GM12878 (cell line): ENCODE measurements around the gene ARGLU1. TPM values are rescaled to one million over a fixed set of nuclear protein-coding genes. Genes with fewer than 3 reads are reported as not detected.

Source experiments
- ATAC-seq: fragments of 200-7000 bp; cut with Tn5 transposase; 3 replicates; pipeline ENCODE4 v1.9.1; 2020; ENCODE audit warnings: mild to moderate bottlenecking, moderate library complexity
- BruUV-seq: library from RNA; stranded (reverse); fragments of 400-500 nt; replicated peaks from 2 replicates; lab custom pipeline; 2021; lab: Mats Ljungman, UMichigan
- CTCF ChIA-PET: fragments of 300-600 bp; sonication (Branson Sonifier 250); formaldehyde crosslinking; extraction: SDS; loops from one replicate; lab custom pipeline; 2021; ENCODE audit warnings: inconsistent platforms; lab: Yijun Ruan, JAX
- POLR2A ChIA-PET: fragments of 350-600 bp; formaldehyde crosslinking; extraction: SDS; loops from one replicate; lab custom pipeline; 2021; ENCODE audit warnings: inconsistent platforms; lab: Charles Lee
- RAD21 ChIA-PET: fragments of 300-600 bp; sonication (Branson Sonifier 250); formaldehyde crosslinking; loops from one replicate; lab custom pipeline; 2023; ENCODE audit warnings: antibody characterized with exemption; ENCODE audit not compliant: unreplicated experiment; lab: Charles Lee
- SMC1A ChIA-PET: fragments of 300-600 bp; sonication (Branson Sonifier 250); formaldehyde crosslinking; loops from one replicate; lab custom pipeline; 2023; ENCODE audit not compliant: unreplicated experiment, uncharacterized antibody; lab: Charles Lee
- DNase-seq: peaks from one replicate; pipeline ENCODE4 v3.0.0-alpha.2; 2011; ENCODE audit warnings: low read depth, low spot score
- FAIRE-seq: peaks from 3 replicates; lab custom pipeline; 2011; peaks lifted over from hg19 to GRCh38; lab: Jason Lieb, UNC
- H2AFZ ChIP-seq: 2 replicates; pipeline ENCODE4 v1.6.0; 2011; ENCODE audit warnings: low read depth, low read length, control low read depth; ENCODE audit not compliant: control insufficient read depth
- H3K27ac ChIP-seq: 2 replicates; pipeline ENCODE4 v1.5.1; 2011; ENCODE audit warnings: control low read depth; ENCODE audit not compliant: control insufficient read depth, insufficient read depth
- H3K27me3 ChIP-seq, 2 experiments: replicated peaks in 1 of 2; 2 replicates each; pipeline versions ENCODE4 v1.6.0 to v1.6.1; 2011; ENCODE audit warnings: low read length in 1 of 2; ENCODE audit not compliant: control insufficient read depth in 2 of 2, insufficient read depth in 2 of 2
- H3K36me3 ChIP-seq, 2 experiments: 2 replicates each; pipeline ENCODE4 v1.5.1; 2011; ENCODE audit warnings: low read length in 1 of 2; ENCODE audit not compliant: control insufficient read depth in 2 of 2, insufficient read depth in 2 of 2
- H3K4me1 ChIP-seq: 2 replicates; pipeline ENCODE4 v1.6.1; 2011; ENCODE audit warnings: mild to moderate bottlenecking, low read length, moderate library complexity, mixed read lengths; ENCODE audit not compliant: control insufficient read depth, insufficient read depth
- H3K4me2 ChIP-seq: 2 replicates; pipeline ENCODE4 v1.6.0; 2011; ENCODE audit warnings: control low read depth; ENCODE audit not compliant: control insufficient read depth, insufficient read depth
- H3K4me3 ChIP-seq: fragments of 200-600 bp; sonication (generic); 2 replicates; pipeline ENCODE4 v1.5.1; 2016
- H3K79me2 ChIP-seq: 2 replicates; pipeline ENCODE4 v1.6.0; 2011; ENCODE audit warnings: low read length; ENCODE audit not compliant: control insufficient read depth, insufficient read depth
- H3K9ac ChIP-seq: 2 replicates; pipeline ENCODE4 v1.8.0; 2011; ENCODE audit warnings: low read length, control low read depth, mixed read lengths; ENCODE audit not compliant: control insufficient read depth, insufficient read depth
- H3K9me3 ChIP-seq: replicated peaks from 3 replicates; pipeline ENCODE4 v1.5.1; 2011; ENCODE audit warnings: mild to moderate bottlenecking, low read length; ENCODE audit not compliant: control insufficient read depth, insufficient read depth
- H4K20me1 ChIP-seq: 2 replicates; pipeline ENCODE4 v1.6.0; 2011; ENCODE audit not compliant: control insufficient read depth, insufficient read depth
- CEBPB ChIP-seq, 2 experiments: fragments of 150-350 bp in 1 of 2; IDR thresholded peaks; 2 replicates each; pipeline ENCODE4 v1.6.1; 2012 to 2014; ENCODE audit warnings: low read depth in 2 of 2, low read length in 2 of 2, borderline replicate concordance in 1 of 2, inconsistent platforms in 1 of 2
- HDAC2 ChIP-seq: fragments of 200-600 bp; sonication (generic); IDR thresholded peaks from 2 replicates; pipeline ENCODE4 v1.6.1; 2017
- IKZF2 ChIP-seq, 2 experiments: fragments of 450-650 bp; IDR thresholded peaks; 2 replicates each; pipeline ENCODE4 v1.6.1; 2017; ENCODE audit warnings: mild to moderate bottlenecking in 2 of 2, moderate library complexity in 2 of 2
- JUND ChIP-seq: IDR thresholded peaks from 2 replicates; pipeline ENCODE4 v1.6.1; 2012; ENCODE audit warnings: low read depth, mild to moderate bottlenecking, low read length, improper control_type of control experiment, moderate library complexity
- MEF2A ChIP-seq: IDR thresholded peaks from 2 replicates; pipeline ENCODE4 v1.6.1; 2011; ENCODE audit warnings: low read depth, mild to moderate bottlenecking, low read length, moderate library complexity; ENCODE audit not compliant: insufficient read depth
- NR2C1 ChIP-seq: fragments of 450-650 bp; IDR thresholded peaks from 2 replicates; pipeline ENCODE4 v1.6.1; 2017; ENCODE audit warnings: antibody characterized with exemption, mild to moderate bottlenecking, moderate library complexity
- POLR2AphosphoS5 ChIP-seq: IDR thresholded peaks from 2 replicates; pipeline ENCODE4 v1.6.1; 2011; ENCODE audit warnings: mild to moderate bottlenecking, low read length, inconsistent platforms
- SMAD1 ChIP-seq: fragments of 450-650 bp; IDR thresholded peaks from 2 replicates; pipeline ENCODE4 v1.6.1; 2018; ENCODE audit warnings: mild to moderate bottlenecking, low read depth; ENCODE audit not compliant: partially characterized antibody
- TCF3 ChIP-seq: IDR thresholded peaks from 2 replicates; pipeline ENCODE4 v1.6.1; 2012; ENCODE audit warnings: low read depth, mild to moderate bottlenecking, low read length, borderline replicate concordance; ENCODE audit not compliant: insufficient read depth
- ZNF274 ChIP-seq: IDR thresholded peaks from one replicate; pipeline ENCODE4 v1.8.0; 2011; ENCODE audit not compliant: insufficient read length, insufficient read depth
- WGBS: methylation state at CpG from one replicate; pipeline ENCODE4 v1.1.6; 2016; ENCODE audit warnings: low lambda C conversion rate; ENCODE audit not compliant: insufficient replicate concordance, insufficient coverage; ENCODE audit errors: missing lambda C conversion rate; 5-methylcytosine and 5-hydroxymethylcytosine counted together
- in situ Hi-C: fragments of 300-500 bp; cut with MboI; formaldehyde crosslinking; loops from 9 replicates; pipeline ENCODE4 v1.14.3; 2018; ENCODE audit warnings: mixed read lengths
- intact Hi-C: fragments of 100-400 bp; cut with micrococcal nuclease; formaldehyde crosslinking; loops from one replicate; pipeline ENCODE4 v1.14.2; 2022; ENCODE audit not compliant: unreplicated experiment
- polyA plus RNA-seq, 11 experiments: library from polyadenylated mRNA; depleted of rRNA in 4 of 11; unstranded in 6 of 11; stranded (reverse) in 5 of 11; fragments of >200 nt; fragmentation: Nextera tagmentation in 4 of 11; fragmentation: Illumina TruSeq in 1 of 11; extraction: Ambion mirVana in 4 of 11; extraction: Trizol in 1 of 11; gene quantifications; 1 replicate in 1 of 11; 2 replicates in 10 of 11; pipeline versions ENCODE4 v1.2.1 to v1.2.3, GENCODE V29; 2011 to 2016; ENCODE audit warnings: inconsistent platforms in 2 of 11, missing spikeins in 2 of 11, low read depth in 1 of 11
- total RNA-seq, 4 experiments: library from RNA; depleted of rRNA in 3 of 4; stranded (reverse); fragments of >200 nt in 3 of 4; fragmentation: Illumina TruSeq in 1 of 4; extraction: Trizol in 1 of 4; gene quantifications; 2 replicates each; pipeline versions ENCODE4 v1.2.1 to v1.2.3, GENCODE V29; 2013 to 2021
- TF ChIP-seq, protein P1 (sequence below): fragments of 450-650 bp; IDR thresholded peaks from 2 replicates; pipeline ENCODE4 v1.6.1; 2017; ENCODE audit warnings: mild to moderate bottlenecking, moderate library complexity
- TF ChIP-seq, protein P2 (sequence below): fragments of 450-650 bp; IDR thresholded peaks from 2 replicates; pipeline ENCODE4 v1.6.1; 2017; ENCODE audit warnings: borderline replicate concordance
- TF ChIP-seq, protein P3 (sequence below): IDR thresholded peaks from 2 replicates; pipeline ENCODE4 v1.6.1; 2011; ENCODE audit warnings: mild to moderate bottlenecking, low read depth, low read length, moderate library complexity; ENCODE audit not compliant: insufficient replicate concordance
- TF ChIP-seq, protein P4 (sequence below): IDR thresholded peaks from 2 replicates; pipeline ENCODE4 v1.6.1; 2011; ENCODE audit warnings: low read depth, mild to moderate bottlenecking, low read length, moderate library complexity, borderline replicate concordance; ENCODE audit errors: extremely low read depth
- TF ChIP-seq, protein P5 (sequence below): fragments of 450-650 bp; IDR thresholded peaks from 2 replicates; pipeline ENCODE4 v1.6.1; 2016; ENCODE audit warnings: mild to moderate bottlenecking

Gene ARGLU1
- total and polyA plus RNA-seq, 10 of the 15 experiments (the other 5 are each of a cell fraction or from before 2014, with no cell fraction given) = 47.1 to 197 (median 98.3) TPM

DNA sequence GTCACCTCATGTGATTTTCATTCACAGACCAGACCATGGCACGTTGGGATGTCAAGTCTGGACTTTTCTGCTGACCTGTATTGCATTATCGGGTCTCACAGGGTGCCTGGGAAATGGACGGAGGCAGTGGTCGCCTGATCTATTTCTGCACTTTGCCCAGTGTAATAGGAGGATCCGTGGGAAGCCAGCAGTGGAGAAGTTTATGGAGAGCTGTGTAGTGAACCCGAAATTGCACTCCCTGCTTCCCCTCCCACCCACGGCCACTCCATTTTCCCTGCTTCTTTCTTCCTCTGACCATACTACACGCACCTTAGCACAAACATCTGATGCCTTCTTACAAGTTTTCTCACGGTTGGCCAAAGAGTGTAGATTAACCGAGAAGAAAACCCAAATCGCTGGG lies 49.4 kb downstream of the ARGLU1 start:
- POLR2A ChIA-PET = no interaction called here
- CTCF ChIA-PET = no interaction called here
- no peaks in the 10 kb centered on the region for H4K20me1 ChIP-seq
- H3K27me3 ChIP-seq = no peaks in the 10 kb centered on the region
- no peaks in the 10 kb centered on the region for H3K36me3 ChIP-seq
- TF ChIP-seq, protein P1, sequence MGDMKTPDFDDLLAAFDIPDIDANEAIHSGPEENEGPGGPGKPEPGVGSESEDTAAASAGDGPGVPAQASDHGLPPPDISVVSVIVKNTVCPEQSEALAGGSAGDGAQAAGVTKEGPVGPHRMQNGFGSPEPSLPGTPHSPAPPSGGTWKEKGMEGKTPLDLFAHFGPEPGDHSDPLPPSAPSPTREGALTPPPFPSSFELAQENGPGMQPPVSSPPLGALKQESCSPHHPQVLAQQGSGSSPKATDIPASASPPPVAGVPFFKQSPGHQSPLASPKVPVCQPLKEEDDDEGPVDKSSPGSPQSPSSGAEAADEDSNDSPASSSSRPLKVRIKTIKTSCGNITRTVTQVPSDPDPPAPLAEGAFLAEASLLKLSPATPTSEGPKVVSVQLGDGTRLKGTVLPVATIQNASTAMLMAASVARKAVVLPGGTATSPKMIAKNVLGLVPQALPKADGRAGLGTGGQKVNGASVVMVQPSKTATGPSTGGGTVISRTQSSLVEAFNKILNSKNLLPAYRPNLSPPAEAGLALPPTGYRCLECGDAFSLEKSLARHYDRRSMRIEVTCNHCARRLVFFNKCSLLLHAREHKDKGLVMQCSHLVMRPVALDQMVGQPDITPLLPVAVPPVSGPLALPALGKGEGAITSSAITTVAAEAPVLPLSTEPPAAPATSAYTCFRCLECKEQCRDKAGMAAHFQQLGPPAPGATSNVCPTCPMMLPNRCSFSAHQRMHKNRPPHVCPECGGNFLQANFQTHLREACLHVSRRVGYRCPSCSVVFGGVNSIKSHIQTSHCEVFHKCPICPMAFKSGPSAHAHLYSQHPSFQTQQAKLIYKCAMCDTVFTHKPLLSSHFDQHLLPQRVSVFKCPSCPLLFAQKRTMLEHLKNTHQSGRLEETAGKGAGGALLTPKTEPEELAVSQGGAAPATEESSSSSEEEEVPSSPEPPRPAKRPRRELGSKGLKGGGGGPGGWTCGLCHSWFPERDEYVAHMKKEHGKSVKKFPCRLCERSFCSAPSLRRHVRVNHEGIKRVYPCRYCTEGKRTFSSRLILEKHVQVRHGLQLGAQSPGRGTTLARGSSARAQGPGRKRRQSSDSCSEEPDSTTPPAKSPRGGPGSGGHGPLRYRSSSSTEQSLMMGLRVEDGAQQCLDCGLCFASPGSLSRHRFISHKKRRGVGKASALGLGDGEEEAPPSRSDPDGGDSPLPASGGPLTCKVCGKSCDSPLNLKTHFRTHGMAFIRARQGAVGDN = no peak
- no peak for TF ChIP-seq SMAD1
- TF ChIP-seq, protein P2, sequence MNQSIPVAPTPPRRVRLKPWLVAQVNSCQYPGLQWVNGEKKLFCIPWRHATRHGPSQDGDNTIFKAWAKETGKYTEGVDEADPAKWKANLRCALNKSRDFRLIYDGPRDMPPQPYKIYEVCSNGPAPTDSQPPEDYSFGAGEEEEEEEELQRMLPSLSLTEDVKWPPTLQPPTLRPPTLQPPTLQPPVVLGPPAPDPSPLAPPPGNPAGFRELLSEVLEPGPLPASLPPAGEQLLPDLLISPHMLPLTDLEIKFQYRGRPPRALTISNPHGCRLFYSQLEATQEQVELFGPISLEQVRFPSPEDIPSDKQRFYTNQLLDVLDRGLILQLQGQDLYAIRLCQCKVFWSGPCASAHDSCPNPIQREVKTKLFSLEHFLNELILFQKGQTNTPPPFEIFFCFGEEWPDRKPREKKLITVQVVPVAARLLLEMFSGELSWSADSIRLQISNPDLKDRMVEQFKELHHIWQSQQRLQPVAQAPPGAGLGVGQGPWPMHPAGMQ = no peak
- TF ChIP-seq, protein P3, sequence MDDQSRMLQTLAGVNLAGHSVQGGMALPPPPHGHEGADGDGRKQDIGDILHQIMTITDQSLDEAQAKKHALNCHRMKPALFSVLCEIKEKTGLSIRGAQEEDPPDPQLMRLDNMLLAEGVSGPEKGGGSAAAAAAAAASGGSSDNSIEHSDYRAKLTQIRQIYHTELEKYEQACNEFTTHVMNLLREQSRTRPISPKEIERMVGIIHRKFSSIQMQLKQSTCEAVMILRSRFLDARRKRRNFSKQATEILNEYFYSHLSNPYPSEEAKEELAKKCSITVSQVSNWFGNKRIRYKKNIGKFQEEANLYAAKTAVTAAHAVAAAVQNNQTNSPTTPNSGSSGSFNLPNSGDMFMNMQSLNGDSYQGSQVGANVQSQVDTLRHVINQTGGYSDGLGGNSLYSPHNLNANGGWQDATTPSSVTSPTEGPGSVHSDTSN = no peak
- no peak for TF ChIP-seq NR2C1
- TF ChIP-seq, protein P4, sequence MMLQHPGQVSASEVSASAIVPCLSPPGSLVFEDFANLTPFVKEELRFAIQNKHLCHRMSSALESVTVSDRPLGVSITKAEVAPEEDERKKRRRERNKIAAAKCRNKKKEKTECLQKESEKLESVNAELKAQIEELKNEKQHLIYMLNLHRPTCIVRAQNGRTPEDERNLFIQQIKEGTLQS = no peak
- TF ChIP-seq CEBPB (IDR thresholded peaks at IDR 0.05; ENCODE audit: borderline replicate concordance in 1 of 2, low read depth in 2 of 2, low read length in 2 of 2) = no peak
- no peak for TF ChIP-seq JUND
- TF ChIP-seq TCF3 = no peak
- no peak for TF ChIP-seq ZNF274
- TF ChIP-seq IKZF2 (IDR thresholded peaks at IDR 0.05) = no peak
- TF ChIP-seq MEF2A = no peak
- TF ChIP-seq, protein P5, sequence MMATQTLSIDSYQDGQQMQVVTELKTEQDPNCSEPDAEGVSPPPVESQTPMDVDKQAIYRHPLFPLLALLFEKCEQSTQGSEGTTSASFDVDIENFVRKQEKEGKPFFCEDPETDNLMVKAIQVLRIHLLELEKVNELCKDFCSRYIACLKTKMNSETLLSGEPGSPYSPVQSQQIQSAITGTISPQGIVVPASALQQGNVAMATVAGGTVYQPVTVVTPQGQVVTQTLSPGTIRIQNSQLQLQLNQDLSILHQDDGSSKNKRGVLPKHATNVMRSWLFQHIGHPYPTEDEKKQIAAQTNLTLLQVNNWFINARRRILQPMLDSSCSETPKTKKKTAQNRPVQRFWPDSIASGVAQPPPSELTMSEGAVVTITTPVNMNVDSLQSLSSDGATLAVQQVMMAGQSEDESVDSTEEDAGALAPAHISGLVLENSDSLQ = no peak
- no peak for TF ChIP-seq HDAC2
- TF ChIP-seq POLR2AphosphoS5 = no peak
- no peak overlapping the region for H3K9ac ChIP-seq
- H3K4me2 ChIP-seq = no peak overlapping the region
- H3K9me3 ChIP-seq = no peaks in the 10 kb centered on the region
- intact Hi-C loops = no loop called here
- H3K79me2 ChIP-seq = no peaks in the 10 kb centered on the region
- DNase-seq (no peak), FAIRE-seq (peak; percentile 23), ATAC-seq (no peak)
- SMC1A ChIA-PET = no interaction called here
- H3K27ac ChIP-seq = no peak overlapping the region
- no peak overlapping the region for H3K4me3 ChIP-seq
- 45% methylated on average over 11 of the region's 11 CpGs for WGBS
- in situ Hi-C loops = no loop called here
- BruUV-seq = no TSS peak
- H2AFZ ChIP-seq = no peak overlapping the region
- no peaks in the 10 kb centered on the region for H3K4me1 ChIP-seq
- RAD21 ChIA-PET = no interaction called here
